Dermis blood vessel endothelial cell (primary cell): ENCODE results near the gene SMAD3. TPM values are rescaled to one million over a fixed set of nuclear protein-coding genes. Genes with fewer than 3 reads are reported as not detected.

ENCODE experiments used
- DNase-seq: peaks from one replicate; pipeline ENCODE4 v3.0.0; 2010
- total RNA-seq: library from RNA; depleted of rRNA; stranded (reverse); fragments of >200 nt; gene quantifications from 2 replicates; pipeline ENCODE4 v1.2.3, GENCODE V29; 2014

SMAD3 gene
- total RNA-seq, 1 donor from 2014 or later, result 16.5 TPM

DNA sequence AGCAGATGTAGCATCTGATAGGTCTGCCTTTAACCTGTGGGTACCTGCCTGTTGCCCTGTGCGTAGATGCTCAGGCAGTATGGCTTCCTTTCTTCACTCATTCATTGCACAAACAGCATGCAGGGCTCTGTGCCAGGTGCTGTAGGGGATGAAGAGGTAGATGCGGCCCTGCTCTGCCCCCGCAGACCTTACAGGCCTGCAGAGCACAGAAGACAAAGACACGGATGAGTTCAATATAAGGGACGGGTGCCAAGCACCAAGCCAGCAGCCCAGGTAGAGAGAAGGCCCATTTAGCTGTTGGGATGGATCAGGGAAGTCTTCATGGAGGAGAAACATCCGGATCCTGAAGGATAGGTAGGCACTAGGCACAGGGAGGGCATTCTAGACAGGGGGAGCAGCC, 119.6 kb downstream of the SMAD3 start:
- no peak for DNase-seq

DNA sequence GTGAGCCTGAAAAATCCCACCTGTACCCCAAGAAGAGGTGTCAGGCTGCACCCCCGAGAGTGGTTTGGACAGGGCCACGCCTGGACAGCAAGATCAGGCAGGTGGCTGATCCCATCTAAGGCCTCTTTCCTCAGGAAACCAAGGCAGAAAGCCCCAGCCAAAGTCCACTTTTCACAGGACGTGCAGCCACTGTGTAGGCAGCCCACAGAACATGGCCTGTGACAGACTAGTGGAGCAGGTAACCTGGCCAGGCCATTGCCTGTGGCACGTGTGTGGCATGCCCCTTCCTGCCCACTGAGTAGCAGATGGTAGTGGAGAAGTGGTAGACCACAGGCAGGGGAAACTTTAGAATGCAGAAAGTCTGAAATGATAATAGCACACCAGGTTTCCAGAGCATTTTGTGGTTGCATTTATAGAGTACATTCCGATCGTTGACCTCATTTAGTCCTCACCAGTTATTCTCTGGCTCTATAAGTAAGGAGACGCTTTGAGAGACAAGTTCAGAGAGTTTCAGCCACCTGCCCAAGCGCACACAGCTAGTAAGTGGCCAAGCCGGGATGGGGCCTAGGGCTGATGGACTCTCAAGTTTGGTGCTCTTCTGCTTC, 120.3 kb downstream of the SMAD3 start:
- DNase-seq, result no peak

DNA sequence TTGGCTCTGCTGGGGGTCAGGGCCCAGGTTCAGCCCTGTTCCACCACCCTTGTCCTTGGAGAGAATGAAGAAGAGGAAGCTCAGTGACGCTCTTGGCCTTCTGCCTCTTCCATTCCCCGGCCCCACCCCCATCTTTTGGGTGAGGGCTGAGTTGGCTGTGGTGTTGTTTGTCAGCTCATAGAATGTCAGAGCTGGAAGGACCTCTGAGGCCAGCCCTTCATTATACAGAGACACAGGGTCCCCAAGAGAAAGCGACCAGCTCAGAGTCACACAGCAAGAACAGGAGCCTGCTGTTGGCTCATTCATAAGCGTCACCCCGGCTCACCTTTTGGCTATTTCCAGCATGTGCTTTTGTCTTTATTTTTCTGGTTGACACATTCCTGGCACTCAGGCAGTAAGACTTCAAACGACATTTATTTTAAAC, 120.8 kb downstream of the SMAD3 start:
- DNase-seq, result no peak

DNA sequence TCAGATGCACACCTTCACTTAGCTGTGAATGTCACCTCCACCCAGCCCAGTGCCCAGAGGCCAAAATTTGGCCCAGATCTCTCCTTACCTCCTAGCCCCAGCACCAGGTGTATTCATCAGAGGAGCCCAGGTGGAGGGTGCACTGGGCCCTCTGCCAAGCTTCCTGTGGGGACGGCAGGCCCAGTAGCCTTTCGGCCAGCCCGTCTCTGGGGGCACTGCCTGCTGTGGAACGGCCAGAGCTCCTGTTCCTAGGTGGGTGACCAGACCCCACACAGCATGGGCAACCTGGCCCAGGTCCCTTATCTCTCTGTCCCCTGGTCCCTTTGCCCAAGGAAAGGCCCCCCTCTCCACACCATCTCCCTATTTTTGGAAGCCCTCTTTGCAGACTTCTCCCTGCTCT, 121.3 kb downstream of the SMAD3 start:
- no peak for DNase-seq

DNA sequence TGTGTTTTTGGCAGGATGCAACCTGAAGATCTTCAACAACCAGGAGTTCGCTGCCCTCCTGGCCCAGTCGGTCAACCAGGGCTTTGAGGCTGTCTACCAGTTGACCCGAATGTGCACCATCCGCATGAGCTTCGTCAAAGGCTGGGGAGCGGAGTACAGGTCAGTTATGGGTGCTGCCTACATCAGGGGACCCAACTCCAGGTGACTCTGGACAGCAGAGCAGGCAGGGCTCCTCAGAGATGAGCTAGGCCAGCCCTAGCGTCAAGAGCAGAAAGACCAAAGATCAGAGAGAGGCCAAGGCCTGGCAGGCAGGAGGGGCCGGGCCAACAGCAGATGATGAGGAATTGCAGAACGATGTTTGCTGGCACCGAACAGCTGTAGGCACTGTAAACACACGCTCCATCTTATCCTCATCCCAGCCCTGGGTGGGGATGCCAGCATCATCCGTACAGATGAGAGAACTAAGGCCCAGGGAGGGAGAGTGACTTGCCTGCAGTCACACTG, 122.0 kb downstream of the SMAD3 start:
- DNase-seq, result no peak

DNA sequence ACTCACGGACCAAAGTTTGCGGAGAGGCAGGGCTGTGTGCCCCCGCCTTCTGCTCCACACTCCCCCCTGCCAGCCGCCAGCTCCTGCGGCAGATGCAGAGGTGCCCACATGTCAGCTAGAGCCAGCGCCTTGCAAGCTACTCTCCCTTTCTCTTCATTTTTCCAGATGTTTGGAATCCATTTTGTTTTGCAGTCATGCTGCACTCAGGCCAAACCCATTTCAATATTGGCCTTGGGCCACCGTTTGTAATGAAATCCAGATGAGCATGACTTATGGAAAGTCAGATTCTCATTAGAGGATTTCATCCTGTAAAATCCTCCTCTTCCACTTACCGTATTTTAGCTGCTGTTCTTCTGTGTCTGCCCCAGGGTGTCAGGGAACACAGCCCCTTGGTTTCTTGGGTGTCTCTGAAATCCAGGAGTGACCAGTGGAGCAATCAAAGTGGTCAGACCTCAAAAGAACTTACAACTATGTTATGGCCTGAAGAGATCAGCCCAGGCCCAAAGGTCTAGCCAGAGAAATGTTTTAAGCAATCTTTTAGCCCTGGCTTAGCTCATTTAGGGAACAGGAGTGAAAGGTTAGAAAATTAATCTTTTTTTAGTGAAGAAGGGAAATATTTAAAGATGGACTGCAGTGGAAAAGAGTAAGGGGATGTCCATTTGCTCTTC, 123.3 kb downstream of the SMAD3 start:
- no peak for DNase-seq

DNA sequence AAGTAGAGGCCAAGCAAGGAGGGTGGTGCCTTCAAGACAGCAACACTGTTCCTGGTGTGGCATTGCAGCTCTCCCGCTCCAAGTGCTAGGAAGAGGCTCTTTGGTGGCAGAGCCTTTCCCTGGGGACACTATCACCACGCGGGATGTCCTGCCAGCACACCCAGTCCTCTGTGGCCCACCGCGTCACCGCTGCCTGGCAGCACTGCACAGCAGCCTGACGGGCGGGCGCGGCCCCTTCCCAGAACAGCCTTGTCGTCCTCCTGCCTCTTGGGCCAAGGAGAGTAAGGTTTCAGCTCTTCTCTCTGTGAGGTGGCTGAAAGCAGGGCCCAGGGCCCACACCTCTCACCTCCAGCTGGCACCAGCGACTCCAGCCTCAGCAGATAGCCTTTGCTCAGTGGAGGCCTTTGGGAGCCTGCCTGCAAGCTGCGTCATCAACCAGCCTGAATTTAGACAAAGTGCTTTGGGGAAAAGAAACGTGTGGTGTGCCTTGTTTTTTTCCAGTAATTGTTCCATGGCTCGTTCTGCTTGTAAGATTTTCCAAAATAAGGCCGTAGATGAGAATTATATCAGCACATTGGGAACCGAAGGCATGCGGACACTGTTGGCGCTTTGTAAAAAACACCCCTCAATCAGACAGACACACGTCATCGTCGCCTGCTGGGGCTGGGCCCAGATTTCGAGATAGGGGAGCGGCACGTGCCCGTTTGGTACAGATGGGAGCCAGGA, 124.1 kb downstream of the SMAD3 start:
- no peak for DNase-seq

DNA sequence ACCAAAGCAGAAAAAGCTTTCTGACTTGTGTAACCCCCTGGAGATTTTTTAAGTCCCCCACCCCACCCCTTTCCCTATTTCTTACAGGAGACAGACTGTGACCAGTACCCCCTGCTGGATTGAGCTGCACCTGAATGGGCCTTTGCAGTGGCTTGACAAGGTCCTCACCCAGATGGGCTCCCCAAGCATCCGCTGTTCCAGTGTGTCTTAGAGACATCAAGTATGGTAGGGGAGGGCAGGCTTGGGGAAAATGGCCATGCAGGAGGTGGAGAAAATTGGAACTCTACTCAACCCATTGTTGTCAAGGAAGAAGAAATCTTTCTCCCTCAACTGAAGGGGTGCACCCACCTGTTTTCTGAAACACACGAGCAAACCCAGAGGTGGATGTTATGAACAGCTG, 124.9 kb downstream of the SMAD3 start:
- no peak for DNase-seq

DNA sequence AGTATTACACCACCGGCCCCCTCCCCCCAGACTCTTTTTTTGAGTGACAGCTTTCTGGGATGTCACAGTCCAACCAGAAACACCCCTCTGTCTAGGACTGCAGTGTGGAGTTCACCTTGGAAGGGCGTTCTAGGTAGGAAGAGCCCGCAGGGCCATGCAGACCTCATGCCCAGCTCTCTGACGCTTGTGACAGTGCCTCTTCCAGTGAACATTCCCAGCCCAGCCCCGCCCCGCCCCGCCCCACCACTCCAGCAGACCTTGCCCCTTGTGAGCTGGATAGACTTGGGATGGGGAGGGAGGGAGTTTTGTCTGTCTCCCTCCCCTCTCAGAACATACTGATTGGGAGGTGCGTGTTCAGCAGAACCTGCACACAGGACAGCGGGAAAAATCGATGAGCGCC, 125.4 kb downstream of the SMAD3 start:
- DNase-seq, result no peak

DNA sequence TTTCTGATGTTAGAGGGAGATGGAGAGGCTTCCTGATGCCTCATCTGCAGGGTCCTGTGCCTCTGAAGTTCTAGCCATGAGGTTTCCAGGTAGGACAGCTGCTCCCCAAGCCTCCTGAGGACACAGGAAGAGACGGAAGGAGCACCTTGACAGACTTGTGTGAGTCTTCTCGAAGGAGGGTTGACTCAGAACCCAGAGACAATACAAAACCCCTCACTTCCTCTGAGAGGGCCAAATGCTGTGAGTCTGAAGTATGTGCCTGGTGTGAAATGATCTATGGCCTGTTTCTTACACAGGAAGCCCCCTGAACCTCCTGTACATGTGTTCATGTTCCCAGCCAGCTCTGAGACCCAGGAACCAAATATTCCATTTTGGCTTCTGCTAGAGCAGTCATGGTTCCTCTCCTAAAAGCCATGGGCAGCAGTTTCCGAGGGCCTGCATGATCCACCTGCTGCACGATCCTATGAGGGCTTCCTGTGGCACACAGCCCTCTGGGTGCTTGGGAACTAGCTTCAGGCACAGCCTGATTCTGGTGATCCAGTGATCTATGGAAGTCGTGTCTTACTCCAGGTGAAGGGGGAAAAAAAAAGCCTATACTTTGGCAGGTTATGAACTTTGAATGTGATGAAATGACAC, 126.9 kb downstream of the SMAD3 start:
- DNase-seq, result peak; percentile 39

DNA sequence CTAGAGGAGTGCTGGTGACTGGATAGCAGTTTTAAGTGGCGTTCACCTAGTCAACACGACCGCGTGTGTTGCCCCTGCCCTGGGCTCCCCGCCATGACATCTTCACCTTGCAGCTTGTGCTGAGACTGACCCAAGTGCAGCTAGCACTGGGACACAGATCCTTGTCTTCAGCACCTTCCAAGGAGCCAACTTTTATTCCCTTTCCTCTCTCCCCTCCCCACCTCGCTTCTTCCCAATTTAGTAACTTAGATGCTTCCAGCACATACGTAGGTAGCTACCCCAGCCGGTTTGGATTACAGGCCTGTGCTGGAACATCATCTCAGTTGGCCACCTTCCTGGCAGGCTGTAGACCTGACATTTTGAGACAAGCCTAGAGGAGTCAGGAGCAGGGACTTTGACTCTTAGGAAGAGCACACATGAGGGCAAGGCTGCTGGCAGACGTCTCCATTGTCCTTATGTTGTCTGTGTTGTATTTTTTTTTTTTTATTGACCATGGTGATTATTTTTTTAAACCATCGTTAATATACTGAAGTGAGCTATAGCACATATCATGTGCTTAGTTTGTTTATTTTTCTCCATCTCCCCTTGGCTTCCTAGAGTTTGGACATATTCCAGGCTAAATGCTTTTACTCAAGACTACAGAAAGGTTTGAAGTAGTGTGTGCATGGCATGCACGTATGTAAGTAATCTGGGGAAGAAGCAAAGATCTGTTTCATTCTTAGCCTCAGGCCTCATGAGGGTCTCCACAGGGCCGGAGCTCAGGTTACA, 128.0 kb downstream of the SMAD3 start:
- no peak for DNase-seq

DNA sequence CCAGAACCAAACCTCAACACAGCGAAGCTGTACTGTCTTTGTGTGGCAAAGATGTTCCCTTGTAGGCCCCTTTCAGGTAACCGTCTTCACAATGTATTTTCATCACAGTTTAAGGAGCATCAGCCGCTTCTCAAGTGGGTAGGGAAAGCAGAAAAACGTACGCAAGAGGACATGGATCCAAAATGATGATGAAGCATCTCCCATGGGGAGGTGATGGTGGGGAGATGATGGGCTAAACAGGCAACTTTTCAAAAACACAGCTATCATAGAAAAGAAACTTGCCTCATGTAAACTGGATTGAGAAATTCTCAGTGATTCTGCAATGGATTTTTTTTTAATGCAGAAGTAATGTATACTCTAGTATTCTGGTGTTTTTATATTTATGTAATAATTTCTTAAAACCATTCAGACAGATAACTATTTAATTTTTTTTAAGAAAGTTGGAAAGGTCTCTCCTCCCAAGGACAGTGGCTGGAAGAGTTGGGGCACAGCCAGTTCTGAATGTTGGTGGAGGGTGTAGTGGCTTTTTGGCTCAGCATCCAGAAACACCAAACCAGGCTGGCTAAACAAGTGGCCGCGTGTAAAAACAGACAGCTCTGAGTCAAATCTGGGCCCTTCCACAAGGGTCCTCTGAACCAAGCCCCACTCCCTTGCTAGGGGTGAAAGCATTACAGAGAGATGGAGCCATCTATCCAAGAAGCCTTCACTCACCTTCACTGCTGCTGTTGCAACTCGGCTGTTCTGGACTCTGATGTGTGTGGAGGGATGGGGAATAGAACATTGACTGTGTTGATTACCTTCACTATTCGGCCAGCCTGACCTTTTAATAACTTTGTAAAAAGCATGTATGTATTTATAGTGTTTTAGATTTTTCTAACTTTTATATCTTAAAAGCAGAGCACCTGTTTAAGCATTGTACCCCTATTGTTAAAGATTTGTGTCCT, 129.0 kb downstream of the SMAD3 start:
- no peak for DNase-seq

DNA sequence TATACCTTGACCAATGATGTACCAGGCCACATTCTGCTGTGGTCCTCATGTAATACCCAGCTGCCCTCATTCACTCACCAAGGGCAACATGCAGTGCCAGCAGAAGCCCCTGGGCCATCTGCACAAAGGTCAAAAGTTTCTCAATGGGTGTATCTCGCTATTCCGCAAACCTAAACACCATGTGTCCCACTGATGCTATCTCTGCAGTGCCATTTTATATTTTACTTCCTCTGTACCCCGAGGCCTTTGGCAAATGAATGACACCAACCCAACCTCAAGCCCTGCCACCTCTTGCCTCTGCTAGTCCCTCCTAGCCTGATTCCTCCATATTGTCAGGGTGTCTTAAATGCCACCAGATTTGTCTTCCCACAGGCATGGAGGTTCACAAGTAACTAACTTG, 129.9 kb downstream of the SMAD3 start:
- DNase-seq, result no peak

DNA sequence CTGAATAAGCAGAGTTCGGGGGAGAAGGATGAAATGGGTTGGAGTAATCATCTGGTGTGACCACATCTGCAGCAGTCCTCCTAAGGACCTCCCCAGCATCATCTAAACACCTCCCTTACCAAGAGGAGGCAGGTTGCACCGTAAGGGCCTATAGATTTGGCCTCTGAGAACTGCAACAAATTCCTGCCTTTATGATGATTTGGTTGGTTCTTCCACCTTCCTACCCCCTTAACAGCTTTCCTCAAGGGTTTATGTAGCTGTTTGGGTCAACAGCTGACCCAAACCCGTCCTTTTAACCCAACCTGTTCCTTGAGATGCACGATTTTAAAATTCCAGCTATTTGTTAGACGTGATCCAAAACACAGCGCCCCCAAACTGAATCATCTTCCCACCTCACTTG, 130.8 kb downstream of the SMAD3 start:
- no peak for DNase-seq

DNA sequence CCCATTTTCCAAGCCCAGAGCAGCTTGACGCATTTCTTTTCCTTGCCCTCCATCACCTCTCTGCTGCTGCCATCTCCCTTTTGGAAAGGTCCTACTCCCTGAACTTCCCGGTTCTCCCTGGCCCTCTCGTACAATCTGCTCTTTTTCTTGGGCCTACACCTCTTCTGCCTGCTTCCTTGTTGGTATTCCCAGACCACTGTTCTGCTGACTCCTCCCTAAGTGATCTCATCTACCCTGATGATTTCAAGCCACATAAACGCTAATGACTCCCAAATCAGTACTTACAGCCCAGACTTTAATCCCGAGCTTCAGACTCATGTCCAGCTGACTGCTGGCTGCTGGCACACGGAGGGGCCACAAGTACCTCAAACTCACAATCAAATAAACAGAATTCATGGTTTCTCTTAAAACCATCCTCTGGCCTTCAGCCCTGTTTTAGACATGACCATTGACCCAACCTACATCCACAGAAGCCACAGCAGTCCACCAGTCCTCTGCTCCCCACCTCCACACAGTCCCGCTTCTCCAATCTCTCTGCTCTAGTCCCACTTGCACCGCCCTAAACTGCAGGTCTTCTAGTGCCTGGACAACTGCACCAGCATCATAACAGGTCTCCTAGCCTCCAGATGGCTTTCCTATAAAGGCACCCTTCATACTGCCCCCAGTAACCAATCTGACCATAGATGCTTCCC, 131.4 kb downstream of the SMAD3 start:
- peak; percentile 47 for DNase-seq

DNA sequence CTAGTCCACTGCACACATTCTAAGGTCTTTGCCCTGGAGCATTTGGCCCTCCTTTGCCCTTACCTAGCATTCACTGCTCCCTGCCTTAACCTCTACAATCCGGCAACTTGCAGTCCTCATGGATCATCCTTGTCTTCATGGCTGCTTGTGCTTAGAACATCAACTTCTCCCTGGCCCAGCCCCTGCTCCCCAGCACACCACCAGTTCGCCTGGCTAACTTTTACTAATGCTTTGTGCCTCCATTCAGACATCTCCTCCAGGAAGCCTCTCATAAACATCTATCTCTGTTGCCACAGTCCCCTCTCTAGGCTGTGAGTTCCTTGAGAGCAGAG, 131.9 kb downstream of the SMAD3 start:
- DNase-seq, result no peak

DNA sequence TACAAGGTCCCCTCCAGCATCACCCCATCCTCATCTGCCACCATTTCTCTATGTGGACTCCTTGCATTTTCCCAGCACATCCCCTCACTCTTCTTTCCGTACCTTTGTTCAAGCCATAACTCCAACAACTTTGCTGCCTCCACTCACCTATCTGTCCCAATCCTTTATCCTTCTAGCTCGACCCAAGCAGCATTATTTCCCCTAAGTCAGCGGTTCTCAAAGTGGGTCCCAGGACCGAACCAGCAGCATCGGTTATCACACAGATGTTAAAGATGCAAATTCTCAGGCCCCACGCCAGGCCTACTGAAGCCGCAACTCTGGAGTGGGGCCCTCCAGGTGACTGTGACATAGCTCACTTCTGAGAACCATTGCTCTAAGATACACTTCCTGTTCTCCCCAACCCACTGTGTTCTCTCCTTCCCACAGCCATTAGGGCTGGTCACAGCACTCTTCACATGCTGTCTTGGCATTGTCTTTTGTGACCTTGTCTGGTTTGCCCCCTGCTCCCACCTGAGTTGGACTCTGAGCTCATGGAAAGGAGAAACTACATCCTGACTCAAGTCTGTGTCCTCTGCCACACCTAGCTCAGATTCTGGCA, 132.9 kb downstream of the SMAD3 start:
- DNase-seq, result no peak

DNA sequence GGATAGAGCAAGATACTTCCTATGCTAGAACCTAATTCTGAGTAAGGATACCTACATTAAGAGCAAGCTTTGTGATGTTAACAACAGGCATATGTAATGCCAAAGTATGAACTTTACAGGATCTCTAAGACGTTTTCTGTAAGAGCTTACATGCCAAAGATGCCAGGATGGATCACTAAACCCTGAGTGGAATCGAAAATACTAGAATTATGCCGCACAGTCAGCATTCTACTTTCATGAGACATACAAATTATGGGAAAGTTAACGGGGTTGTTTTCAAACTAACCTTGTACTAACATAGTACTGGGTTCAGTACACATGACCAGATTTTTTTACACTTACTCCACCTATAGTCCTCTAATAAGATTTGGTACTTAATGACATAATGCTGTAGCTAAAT, 134.0 kb downstream of the SMAD3 start:
- no peak for DNase-seq

DNA sequence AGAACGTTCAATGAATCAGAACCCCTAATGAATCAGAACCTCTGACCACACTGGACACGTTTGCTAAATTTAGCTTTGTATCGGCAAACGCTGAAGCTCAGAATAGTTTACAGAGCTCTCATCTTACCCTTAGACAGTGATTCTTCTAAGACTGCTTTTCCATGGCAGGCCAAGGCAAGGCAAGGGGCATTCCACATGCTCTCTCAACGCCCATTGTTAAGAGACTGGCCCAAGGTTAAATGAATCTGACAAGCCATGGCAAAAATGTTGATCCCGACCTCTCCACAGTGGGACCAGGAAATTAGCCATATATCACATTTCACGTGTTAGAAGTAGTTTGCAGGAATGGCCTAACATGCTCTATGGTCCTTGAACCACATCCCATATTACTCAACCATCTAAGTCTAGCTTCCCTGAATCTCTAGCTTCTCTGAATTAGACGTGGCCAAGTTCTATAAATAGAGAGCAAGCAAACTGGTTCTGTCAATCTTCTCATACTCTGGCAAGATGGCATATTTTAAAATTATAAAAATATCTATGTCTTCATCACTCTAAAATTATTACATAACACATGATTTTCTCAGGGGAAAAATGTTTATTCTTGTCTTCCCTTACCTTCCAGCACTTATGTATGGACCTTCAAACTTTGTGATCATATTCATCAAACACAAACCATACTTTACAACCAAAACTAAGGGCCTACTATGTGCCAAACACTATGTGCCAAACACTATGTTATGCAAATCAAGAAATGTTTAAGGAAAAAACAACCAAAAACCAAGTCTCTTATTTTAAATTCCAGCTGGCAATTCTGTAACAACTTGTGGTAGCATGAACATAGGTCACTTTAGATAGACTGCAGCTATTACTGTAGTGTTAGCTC, 134.7 kb downstream of the SMAD3 start:
- DNase-seq, result no peak

DNA sequence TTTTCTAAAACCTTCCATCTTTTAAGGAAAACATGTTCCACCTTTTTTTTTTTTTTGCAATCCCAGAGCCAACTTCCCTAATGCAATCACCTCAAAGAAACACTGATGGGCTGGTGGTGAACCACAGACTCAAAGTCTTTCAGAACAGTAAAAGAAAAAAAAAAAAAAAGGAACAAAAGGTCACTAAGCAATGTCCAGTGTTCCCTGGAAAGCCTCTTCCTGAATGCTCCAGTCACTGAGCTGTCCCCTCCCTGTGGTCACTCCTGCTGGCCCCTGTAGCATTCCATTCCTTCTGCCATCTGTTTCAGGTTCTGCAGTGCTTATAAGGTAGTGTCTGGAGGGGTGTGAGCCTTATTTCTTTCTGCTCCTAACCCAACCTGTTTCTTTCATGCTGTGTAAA, 135.7 kb downstream of the SMAD3 start:
- no peak for DNase-seq
